ENCODE measurements around the gene PCDHGA12.

PCDHGA12 gene

GRCh38 chr5:141441571-141442170 lies 11.4 kb downstream of the PCDHGA12 start:
- no peak for DNase-seq

- no peak for DNase-seq
These were observed 35.0 kb downstream of the PCDHGA12 start for GRCh38 chr5:141465351-141465750.

GRCh38 chr5:141475625-141476131 lies 45.4 kb downstream of the PCDHGA12 start, which contains the start of gene PCDHGC3:
TSS of gene PCDHGC3 (plus strand) at chr5:141475966. CDS start at chr5:141476117, 151 bp downstream.
- peak; percentile 65 for DNase-seq

- peak; percentile 5 for DNase-seq
These were observed 46.0 kb downstream of the PCDHGA12 start for GRCh38 chr5:141476132-141476911.

- no peak for DNase-seq
These were observed 46.8 kb downstream of the PCDHGA12 start for GRCh38 chr5:141477044-141477575.

- no peak for DNase-seq
These were observed 47.5 kb downstream of the PCDHGA12 start for GRCh38 chr5:141477815-141478214.

GRCh38 chr5:141478321-141478945 lies 48.1 kb downstream of the PCDHGA12 start:
- peak; percentile 20 for DNase-seq

GRCh38 chr5:141479776-141480175 lies 49.5 kb downstream of the PCDHGA12 start:
- no peak for DNase-seq

Measured in NCI-H774 (cell line).